Purkinje cell (primary cell): ENCODE data around the gene IGFBP6. TPM values are rescaled to one million over a fixed set of nuclear protein-coding genes. Genes with fewer than 3 reads are reported as not detected.

Source experiments
- polyA plus RNA-seq: library from polyadenylated mRNA; unstranded; fragments of >200 nt; fragmentation: Nextera tagmentation; gene quantifications from 2 replicates; pipeline ENCODE4 v1.2.1, GENCODE V29; 2014

The IGFBP6 gene
- polyA plus RNA-seq, result 17.2 and 27.8 TPM in 2 replicates

GRCh38 chr12:53097564-53098353 is at the start of gene IGFBP6:
Gene IGFBP6, plus strand, starts transcription at chr12:53097667. Its CDS starts 51 bp downstream, at chr12:53097718.

GRCh38 chr12:53049571-53050318 is 47.7 kb upstream of the IGFBP6 start, which contains the start of gene TNS2:
Gene TNS2, plus strand, starts transcription at chr12:53050065. Its CDS starts 121 bp downstream, at chr12:53050186.

GRCh38 chr12:53079226-53080117 is 18.0 kb upstream of the IGFBP6 start, which contains the start of gene SPRYD3:
Gene SPRYD3, minus strand, starts transcription at chr12:53079390. Its CDS starts 57 bp downstream, at chr12:53079333.

GRCh38 chr12:53102883-53103807 is 5.7 kb downstream of the IGFBP6 start, which contains the start of gene SOAT2:
Gene SOAT2, plus strand, starts transcription at chr12:53103486. Its CDS starts 92 bp downstream, at chr12:53103578.

Other genes starting within 250 kb of the IGFBP6 start
- not detected in 2 replicates for gene KRT78, start 248.7 kb upstream of the IGFBP6 start, polyA plus RNA-seq
- gene KRT8, start 192.6 kb upstream of the IGFBP6 start, polyA plus RNA-seq, result not detected in 2 replicates
- 0.25 TPM in 1 of 2 replicates, not detected in the other for gene KRT18, start 148.5 kb upstream of the IGFBP6 start, polyA plus RNA-seq
- gene EIF4B, start 91.2 kb upstream of the IGFBP6 start, polyA plus RNA-seq, result 33.8 and 44.0 TPM in 2 replicates
- 1.1 TPM in 1 of 2 replicates, not detected in the other for gene TNS2, start 47.6 kb upstream of the IGFBP6 start, polyA plus RNA-seq
- gene SPRYD3, start 18.3 kb upstream of the IGFBP6 start, polyA plus RNA-seq, result 25.0 and 26.0 TPM in 2 replicates
- gene SOAT2, start 5.8 kb downstream of the IGFBP6 start, polyA plus RNA-seq, result not detected in 2 replicates
- 1.6 and 2.4 TPM in 2 replicates for gene ZNF740, start 83.1 kb downstream of the IGFBP6 start, polyA plus RNA-seq
- 23.6 and 24.3 TPM in 2 replicates for gene CSAD, start 83.3 kb downstream of the IGFBP6 start, polyA plus RNA-seq
- gene ITGB7, start 109.6 kb downstream of the IGFBP6 start, polyA plus RNA-seq, result not detected in 2 replicates
- 0.32 and 0.74 TPM in 2 replicates for gene RARG, start 134.5 kb downstream of the IGFBP6 start, polyA plus RNA-seq
- not detected in 2 replicates for gene ESPL1, start 170.6 kb downstream of the IGFBP6 start, polyA plus RNA-seq
- gene PFDN5, start 197.9 kb downstream of the IGFBP6 start, polyA plus RNA-seq, result 1,122 and 1,202 TPM in 2 replicates
- gene MYG1, start 202.0 kb downstream of the IGFBP6 start, polyA plus RNA-seq, result 60.1 and 92.0 TPM in 2 replicates
- 6.3 and 19.0 TPM in 2 replicates for gene AAAS, start 223.9 kb downstream of the IGFBP6 start, polyA plus RNA-seq
- not detected in 2 replicates for gene SP7, start 238.7 kb downstream of the IGFBP6 start, polyA plus RNA-seq